ENCODE results near the gene STARD7. TPM values are rescaled to one million over a fixed set of nuclear protein-coding genes. Genes with fewer than 3 reads are reported as not detected.

STARD7 gene
- total and polyA plus RNA-seq, 2 donors (not counting 3 experiments of a cell fraction or from before 2014, with no cell fraction given) = 61.2 to 132 TPM

DNA sequence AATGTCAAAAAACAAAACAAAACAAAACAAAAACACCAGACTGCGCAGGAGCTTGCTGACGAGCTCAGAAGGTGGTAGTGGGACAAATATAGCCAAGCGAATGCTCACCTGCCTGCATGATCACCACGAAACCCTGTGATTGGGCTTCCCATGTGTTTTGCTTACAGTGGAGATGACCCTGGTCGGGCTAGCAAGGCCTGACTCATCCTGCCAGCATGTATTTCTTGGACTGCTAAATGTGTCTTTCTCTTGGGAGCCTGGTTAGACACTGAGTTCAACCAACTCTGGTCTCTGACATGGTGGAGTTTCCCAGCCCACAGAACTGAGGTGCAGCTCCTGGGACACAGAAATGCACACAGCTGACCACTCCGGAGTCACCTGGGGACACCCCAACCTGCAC lies 32.7 kb downstream of the STARD7 start:
- no peak for FAIRE-seq
- POLR2A ChIA-PET = no interaction called here

More for the DNA sequence above, 32.7 kb downstream of the STARD7 start:
- no peak overlapping the region for H3K4me3 ChIP-seq (replicated peaks in 1 of 3; ENCODE audit: insufficient read depth in 1 of 3, low read depth in 1 of 3, low read length in 3 of 3)
- no peaks in the 10 kb centered on the region for H3K9me1 ChIP-seq (replicated peaks; ENCODE audit: control insufficient read depth, extremely low read depth, insufficient read depth, low read length)
- no TSS peak for BruUV-seq (replicated peaks)
- H3K36me3 ChIP-seq (ENCODE audit: control insufficient read depth in 2 of 2, extremely low read depth in 1 of 2, insufficient read depth in 2 of 2, low read length in 2 of 2) = no peaks in the 10 kb centered on the region
- no peak for DNase-seq (ENCODE audit: low read depth, low spot score)
- intact Hi-C loops (cut with micrococcal nuclease) = loop anchor here (2.0 kb wide), 1 partner anchor 59 kb away; the partner anchor contains the start of gene ADRA2B
- H3K4me1 ChIP-seq (ENCODE audit: control insufficient read depth, extremely low read depth, insufficient read depth, low read length) = no peaks in the 10 kb centered on the region
- TF ChIP-seq, protein P1, sequence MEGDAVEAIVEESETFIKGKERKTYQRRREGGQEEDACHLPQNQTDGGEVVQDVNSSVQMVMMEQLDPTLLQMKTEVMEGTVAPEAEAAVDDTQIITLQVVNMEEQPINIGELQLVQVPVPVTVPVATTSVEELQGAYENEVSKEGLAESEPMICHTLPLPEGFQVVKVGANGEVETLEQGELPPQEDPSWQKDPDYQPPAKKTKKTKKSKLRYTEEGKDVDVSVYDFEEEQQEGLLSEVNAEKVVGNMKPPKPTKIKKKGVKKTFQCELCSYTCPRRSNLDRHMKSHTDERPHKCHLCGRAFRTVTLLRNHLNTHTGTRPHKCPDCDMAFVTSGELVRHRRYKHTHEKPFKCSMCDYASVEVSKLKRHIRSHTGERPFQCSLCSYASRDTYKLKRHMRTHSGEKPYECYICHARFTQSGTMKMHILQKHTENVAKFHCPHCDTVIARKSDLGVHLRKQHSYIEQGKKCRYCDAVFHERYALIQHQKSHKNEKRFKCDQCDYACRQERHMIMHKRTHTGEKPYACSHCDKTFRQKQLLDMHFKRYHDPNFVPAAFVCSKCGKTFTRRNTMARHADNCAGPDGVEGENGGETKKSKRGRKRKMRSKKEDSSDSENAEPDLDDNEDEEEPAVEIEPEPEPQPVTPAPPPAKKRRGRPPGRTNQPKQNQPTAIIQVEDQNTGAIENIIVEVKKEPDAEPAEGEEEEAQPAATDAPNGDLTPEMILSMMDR (IDR thresholded peaks at IDR 0.05; ENCODE audit: extremely low read depth in 1 of 2, insufficient read depth in 1 of 2, low read depth in 1 of 2, low read length in 2 of 2) = no peak
- no peak for TF ChIP-seq GATA2 (IDR thresholded peaks at IDR 0.05; ENCODE audit: insufficient read depth, insufficient read length, low read depth, low read length)
- TF ChIP-seq JUN (IDR thresholded peaks at IDR 0.05; ENCODE audit: borderline replicate concordance, insufficient read depth, insufficient read length, low read depth) = no peak
- no peak for TF ChIP-seq FOS (IDR thresholded peaks at IDR 0.05; ENCODE audit: borderline replicate concordance, insufficient read depth, low read length)
- no peak for TF ChIP-seq EZH2 (IDR thresholded peaks at IDR 0.05; ENCODE audit: borderline replicate concordance, low read depth, low read length, severe bottlenecking)
- TF ChIP-seq, protein P2, sequence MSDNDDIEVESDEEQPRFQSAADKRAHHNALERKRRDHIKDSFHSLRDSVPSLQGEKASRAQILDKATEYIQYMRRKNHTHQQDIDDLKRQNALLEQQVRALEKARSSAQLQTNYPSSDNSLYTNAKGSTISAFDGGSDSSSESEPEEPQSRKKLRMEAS (IDR thresholded peaks at IDR 0.05; ENCODE audit: insufficient read depth, insufficient read length) = no peak
- TF ChIP-seq MYC (IDR thresholded peaks at IDR 0.05; ENCODE audit: low read depth, low read length) = no peak
- no peak for TF ChIP-seq POLR2A (IDR thresholded peaks at IDR 0.05; ENCODE audit: low read depth, low read length)
- no peak for TF ChIP-seq POLR2AphosphoS5 (IDR thresholded peaks at IDR 0.05; ENCODE audit: insufficient read depth, low read depth, low read length)
- dilution Hi-C loops (cut with MboI; ENCODE audit: extremely low pct_ligation_motif_present, low sequenced_read_pairs) = no loop called here
- CTCF ChIA-PET = interaction anchor here (0.9 to 3.5 kb wide), 7 partner anchors 13 to 183 kb away, joined by 4 to 208 read pairs (median 23); partner anchors contain the start of gene ASTL
- H3K9me3 ChIP-seq (replicated peaks; ENCODE audit: control insufficient read depth, insufficient read depth, low read length) = no peaks in the 10 kb centered on the region
- no peak overlapping the region for H3K9ac ChIP-seq (replicated peaks; ENCODE audit: extremely low read depth, insufficient read depth, low read length)
- H4K20me1 ChIP-seq (replicated peaks; ENCODE audit: control insufficient read depth, extremely low read depth, insufficient read depth, low read length) = no peaks in the 10 kb centered on the region
- H3K27me3 ChIP-seq (ENCODE audit: control insufficient read depth in 2 of 2, insufficient read depth in 2 of 2, low read length in 2 of 2) = no peaks in the 10 kb centered on the region
- H3K27ac ChIP-seq (ENCODE audit: insufficient read depth, low read depth, low read length) = no peak overlapping the region
- no peak overlapping the region for H3K4me2 ChIP-seq (ENCODE audit: insufficient read depth, low read length)
- no peak overlapping the region for H2AFZ ChIP-seq (ENCODE audit: low read depth, low read length)
- no peaks in the 10 kb centered on the region for H3K79me2 ChIP-seq (ENCODE audit: control insufficient read depth, insufficient read depth, low read length)
